ENCODE data around the gene PTGS2. TPM values are rescaled to one million over a fixed set of nuclear protein-coding genes. Genes with fewer than 3 reads are reported as not detected.

The PTGS2 gene
- total RNA-seq, 1 experiment from 2014 or later = 0.37 TPM

DNA sequence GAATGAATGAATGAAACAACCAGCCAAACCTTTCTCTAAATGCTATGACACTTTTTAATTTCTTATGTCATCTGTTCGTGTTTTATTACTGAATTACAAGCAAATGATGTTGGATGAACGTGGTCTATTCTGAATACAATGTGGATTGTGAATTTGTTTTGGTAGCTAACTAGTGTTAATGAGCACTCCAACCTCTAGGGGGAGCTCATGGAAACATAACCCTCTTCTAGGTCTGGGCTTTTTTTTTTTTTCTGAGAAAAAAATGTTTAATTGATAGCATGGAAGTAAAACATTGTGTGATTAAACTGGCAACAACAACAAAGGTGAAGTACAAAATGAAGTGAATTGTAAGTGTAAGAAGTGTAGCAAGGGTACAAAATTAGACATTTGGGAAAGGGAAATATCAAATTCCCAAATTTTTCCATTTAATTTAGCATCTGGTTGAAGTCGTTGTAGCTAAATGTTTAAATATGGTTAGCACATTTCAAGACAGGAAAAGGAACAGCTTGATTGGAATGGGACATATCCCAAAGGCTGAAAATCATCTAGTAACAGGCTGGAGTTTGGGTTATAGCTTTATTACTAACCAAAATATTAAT is 42.6 kb upstream of the PTGS2 start:
- TF ChIP-seq, protein P1, sequence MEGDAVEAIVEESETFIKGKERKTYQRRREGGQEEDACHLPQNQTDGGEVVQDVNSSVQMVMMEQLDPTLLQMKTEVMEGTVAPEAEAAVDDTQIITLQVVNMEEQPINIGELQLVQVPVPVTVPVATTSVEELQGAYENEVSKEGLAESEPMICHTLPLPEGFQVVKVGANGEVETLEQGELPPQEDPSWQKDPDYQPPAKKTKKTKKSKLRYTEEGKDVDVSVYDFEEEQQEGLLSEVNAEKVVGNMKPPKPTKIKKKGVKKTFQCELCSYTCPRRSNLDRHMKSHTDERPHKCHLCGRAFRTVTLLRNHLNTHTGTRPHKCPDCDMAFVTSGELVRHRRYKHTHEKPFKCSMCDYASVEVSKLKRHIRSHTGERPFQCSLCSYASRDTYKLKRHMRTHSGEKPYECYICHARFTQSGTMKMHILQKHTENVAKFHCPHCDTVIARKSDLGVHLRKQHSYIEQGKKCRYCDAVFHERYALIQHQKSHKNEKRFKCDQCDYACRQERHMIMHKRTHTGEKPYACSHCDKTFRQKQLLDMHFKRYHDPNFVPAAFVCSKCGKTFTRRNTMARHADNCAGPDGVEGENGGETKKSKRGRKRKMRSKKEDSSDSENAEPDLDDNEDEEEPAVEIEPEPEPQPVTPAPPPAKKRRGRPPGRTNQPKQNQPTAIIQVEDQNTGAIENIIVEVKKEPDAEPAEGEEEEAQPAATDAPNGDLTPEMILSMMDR (conservative IDR thresholded peaks at IDR 0.05) = peak; percentile 78
- H4K8ac ChIP-seq (replicated peaks; ENCODE audit: insufficient read length, low read depth, low read length) = no peak overlapping the region
- H3K27me3 ChIP-seq (ENCODE audit: insufficient read depth, low read length) = no peaks in the 10 kb centered on the region
- H2BK15ac ChIP-seq (ENCODE audit: low read depth, low read length) = no peak overlapping the region
- H3K36me3 Mint-ChIP-seq (ENCODE audit: insufficient read depth in 1 of 3, low read depth in 3 of 3) = 0 out of 7 replicates have a peak, but pooled peaks cover 0 to 2% (median 0%) of the 10 kb centered on the region in 3 experiments
- no peaks in the 10 kb centered on the region for H4K20me1 ChIP-seq (ENCODE audit: control insufficient read depth, insufficient read depth, insufficient read length)
- H3K4me1 Mint-ChIP-seq = no peaks in the 10 kb centered on the region
- H4K91ac ChIP-seq (ENCODE audit: insufficient read length, low read depth, low read length) = no peak overlapping the region
- H2BK120ac ChIP-seq (ENCODE audit: low read depth, low read length, poor library complexity, severe bottlenecking) = no peak overlapping the region
- no peak overlapping the region for H3K9ac ChIP-seq (ENCODE audit: extremely low read depth, insufficient read length, low read length)
- no peak overlapping the region for H2BK20ac ChIP-seq (ENCODE audit: low read depth, low read length, poor library complexity, severe bottlenecking)
- no peak overlapping the region for H3K27ac Mint-ChIP-seq
- no peaks in the 10 kb centered on the region for H3K79me1 ChIP-seq (ENCODE audit: insufficient read depth, low read depth, low read length, poor library complexity, severe bottlenecking)
- H2BK5ac ChIP-seq (ENCODE audit: insufficient read length, low read length) = no peak overlapping the region
- H3K14ac ChIP-seq (ENCODE audit: insufficient read depth, low read length) = no peak overlapping the region
- H4K5ac ChIP-seq (ENCODE audit: insufficient read length, low read depth, low read length) = no peak overlapping the region
- no peak for DNase-seq
- H2AFZ ChIP-seq (ENCODE audit: low read length) = no peak overlapping the region
- H3K23me2 ChIP-seq (ENCODE audit: insufficient read length, low read depth, low read length, poor library complexity, severe bottlenecking) = no peaks in the 10 kb centered on the region
- H3K4me3 Mint-ChIP-seq = no peak overlapping the region; a peak in 1 of 5 replicates
- H3K79me2 ChIP-seq (ENCODE audit: insufficient read depth, low read length) = no peaks in the 10 kb centered on the region
- H3K27me3 Mint-ChIP-seq (ENCODE audit: low read depth) = no peaks in the 10 kb centered on the region
- no peak overlapping the region for H3T11ph ChIP-seq (ENCODE audit: low read length)
- H2BK12ac ChIP-seq (ENCODE audit: insufficient read length, low read depth, low read length) = no peak overlapping the region
- H3K4me2 ChIP-seq (ENCODE audit: insufficient read depth, insufficient read length, low read length) = no peak overlapping the region
- no peak overlapping the region for H3K56ac ChIP-seq (ENCODE audit: insufficient read length, low read depth, low read length)
- no CpG with 5 or more reads among the region's 3 CpGs for WGBS (ENCODE audit: extremely low coverage, insufficient read length, low lambda C conversion rate)
- no peaks in the 10 kb centered on the region for H3K4me1 ChIP-seq (ENCODE audit: insufficient read depth, low read length)
- H3K23ac ChIP-seq (ENCODE audit: insufficient read length, low read depth, low read length) = no peak overlapping the region
- no peak overlapping the region for H3K27ac ChIP-seq (ENCODE audit: insufficient read length, low read depth, low read length)
- no peaks in the 10 kb centered on the region for H3K9me3 ChIP-seq (ENCODE audit: control insufficient read depth, low read depth, low read length)
- H2AK5ac ChIP-seq (ENCODE audit: insufficient read length, low read length) = no peak overlapping the region
- peaks cover 3 to 15% of the 10 kb centered on the region in 2 experiments; a peak in 3 of 5 replicates for H3K9me3 Mint-ChIP-seq
- H3K4ac ChIP-seq (ENCODE audit: low read depth, low read length) = no peak overlapping the region
- H3K18ac ChIP-seq (ENCODE audit: insufficient read length, low read depth, low read length) = no peak overlapping the region
